K562 (cell line): Measurements from ENCODE around the gene GATA6. TPM values are rescaled to one million over a fixed set of nuclear protein-coding genes. Genes with fewer than 3 reads are reported as not detected.

ENCODE experiments used
- BCOR ChIP-seq: fragments of 450-650 bp; IDR thresholded peaks from 2 replicates; pipeline ENCODE4 v1.6.1; 2016
- CBFA2T3 ChIP-seq: fragments of 450-650 bp; IDR thresholded peaks from 2 replicates; pipeline ENCODE4 v1.6.1; 2017
- CCNT2 ChIP-seq: IDR thresholded peaks from 2 replicates; pipeline ENCODE4 v1.6.1; 2011; ENCODE audit warnings: borderline replicate concordance, low read depth, mild to moderate bottlenecking, moderate library complexity, mixed read lengths, low read length; ENCODE audit not compliant: insufficient read length; ENCODE audit errors: extremely low read depth
- CXXC5 ChIP-seq: fragments of 250-450 bp; sonication (Bioruptor Pico); IDR thresholded peaks from 2 replicates; pipeline ENCODE4 v1.8.0; 2022; ENCODE audit warnings: inconsistent platforms, mild to moderate bottlenecking, moderate library complexity
- FOXO4 ChIP-seq: fragments of 450-650 bp; formaldehyde crosslinking; IDR thresholded peaks from 2 replicates; pipeline ENCODE4 v1.4.0; 2020; ENCODE audit warnings: mild to moderate bottlenecking, moderate library complexity
- GATA2 ChIP-seq: sonication (generic); formaldehyde crosslinking; IDR thresholded peaks from 2 replicates; pipeline ENCODE4 v1.4.0; 2020; ENCODE audit warnings: mild to moderate bottlenecking, missing genetic modification reagents
- HDAC3 ChIP-seq: fragments of 450-650 bp; IDR thresholded peaks from 2 replicates; pipeline ENCODE4 v1.6.1; 2018; ENCODE audit warnings: borderline replicate concordance, mild to moderate bottlenecking, moderate library complexity; ENCODE audit not compliant: partially characterized antibody
- JUNB ChIP-seq: fragments of 450-650 bp; formaldehyde crosslinking; conservative IDR thresholded peaks from 2 replicates; pipeline ENCODE4 v1.4.0; 2020; ENCODE audit warnings: mild to moderate bottlenecking
- JUND ChIP-seq, 2 experiments: IDR thresholded peaks; 2 replicates in 1 of 2; 3 replicates in 1 of 2; pipeline ENCODE4 v1.6.1; 2011; ENCODE audit warnings: borderline replicate concordance in 2 of 2, low read depth in 2 of 2, low read length in 2 of 2, improper control_type of control experiment in 1 of 2, missing biosample characterization in 1 of 2, missing genetic modification characterization in 1 of 2, missing genetic modification reagents in 1 of 2
- MCM7 ChIP-seq, 2 experiments: fragments of 450-650 bp; IDR thresholded peaks; 2 replicates each; pipeline ENCODE4 v1.6.1; 2016 to 2018
- MTA2 ChIP-seq: fragments of 450-650 bp; IDR thresholded peaks from 2 replicates; pipeline ENCODE4 v1.6.1; 2016; ENCODE audit warnings: low read depth
- NRF1 ChIP-seq, 2 experiments: fragments of 450-650 bp; IDR thresholded peaks in 1 of 2; conservative IDR thresholded peaks in 1 of 2; 2 replicates each; pipeline ENCODE4 v1.6.1; 2014; ENCODE audit warnings: mild to moderate bottlenecking in 2 of 2
- RBM17 ChIP-seq: fragments of 200-400 bp; formaldehyde crosslinking; IDR thresholded peaks from 2 replicates; pipeline ENCODE4 v1.6.1; 2017; ENCODE audit warnings: low read depth, mild to moderate bottlenecking, low read length, borderline replicate concordance
- SMAD3 ChIP-seq: fragments of 450-650 bp; formaldehyde crosslinking; conservative IDR thresholded peaks from 2 replicates; pipeline ENCODE4 v1.4.0; 2020; ENCODE audit warnings: mild to moderate bottlenecking
- SP1 ChIP-seq: sonication (generic); formaldehyde crosslinking; IDR thresholded peaks from 2 replicates; pipeline ENCODE4 v1.8.1; 2022; ENCODE audit warnings: mild to moderate bottlenecking, missing genetic modification reagents
- ZC3H4 ChIP-seq: sonication (generic); formaldehyde crosslinking; IDR thresholded peaks from 2 replicates; pipeline ENCODE4 v1.9.0; 2021; ENCODE audit warnings: missing genetic modification reagents, borderline replicate concordance
- ZNF143 ChIP-seq: sonication (generic); formaldehyde crosslinking; IDR thresholded peaks from 2 replicates; pipeline ENCODE4 v1.9.0; 2022; ENCODE audit warnings: mild to moderate bottlenecking, missing genetic modification reagents
- ZNF644 ChIP-seq: fragments of 200-800 bp; sonication (Bioruptor generic); IDR thresholded peaks from 2 replicates; pipeline ENCODE4 v1.6.1; 2016; ENCODE audit warnings: low read depth, missing genetic modification characterization, missing compliant biosample characterization
- ZNF778 ChIP-seq: fragments of 450-650 bp; formaldehyde crosslinking; IDR thresholded peaks from 2 replicates; pipeline ENCODE4 v1.4.0; 2020; ENCODE audit warnings: mild to moderate bottlenecking, moderate library complexity
- polyA plus RNA-seq, 8 experiments: library from polyadenylated mRNA; depleted of rRNA in 4 of 8; stranded (reverse) in 5 of 8; unstranded in 3 of 8; fragments of >200 nt; fragmentation: Nextera tagmentation in 2 of 8; fragmentation: Illumina TruSeq in 1 of 8; extraction: Ambion mirVana in 2 of 8; extraction: Trizol in 1 of 8; gene quantifications; 2 replicates each; pipeline versions ENCODE4 v1.2.1 to v1.2.3, GENCODE V29; 2011 to 2014; ENCODE audit warnings: inconsistent platforms in 1 of 8, missing spikeins in 1 of 8
- total RNA-seq, 7 experiments: library from RNA; depleted of rRNA in 6 of 7; stranded (reverse); fragments of >200 nt in 6 of 7; fragmentation: Illumina TruSeq in 2 of 7; extraction: Trizol in 2 of 7; gene quantifications; 2 replicates each; pipeline versions ENCODE4 v1.2.1 to v1.2.3, GENCODE V29; 2011 to 2021; ENCODE audit warnings: low replicate concordance in 1 of 7
- TF ChIP-seq, protein P1 (sequence below): sonication (generic); formaldehyde crosslinking; IDR thresholded peaks from 2 replicates; pipeline ENCODE4 v1.8.0; 2022; ENCODE audit warnings: missing genetic modification reagents, mild to moderate bottlenecking, borderline replicate concordance
- TF ChIP-seq, protein P2 (sequence below), 3 experiments: IDR thresholded peaks in 2 of 3; conservative IDR thresholded peaks in 1 of 3; 2 replicates each; pipeline ENCODE4 v1.5.1; 2011 to 2012; ENCODE audit warnings: low read length in 3 of 3, mild to moderate bottlenecking in 3 of 3, control low read depth in 2 of 3, improper control_type of control experiment in 1 of 3, inconsistent platforms in 1 of 3, low read depth in 1 of 3, mixed read lengths in 1 of 3, moderate library complexity in 1 of 3; ENCODE audit not compliant: insufficient read depth in 2 of 3
- TF ChIP-seq, protein P3 (sequence below), 2 experiments: IDR thresholded peaks; 2 replicates each; pipeline ENCODE4 v1.6.1; 2012; ENCODE audit warnings: improper control_type of control experiment in 2 of 2, low read depth in 2 of 2, low read length in 2 of 2, borderline replicate concordance in 1 of 2

GATA6 gene
- total and polyA plus RNA-seq, 9 of the 15 experiments (the other 6 are each of a cell fraction or from before 2014, with no cell fraction given) = 0.01 to 0.24 (median 0.16) TPM; not detected in 5

DNA sequence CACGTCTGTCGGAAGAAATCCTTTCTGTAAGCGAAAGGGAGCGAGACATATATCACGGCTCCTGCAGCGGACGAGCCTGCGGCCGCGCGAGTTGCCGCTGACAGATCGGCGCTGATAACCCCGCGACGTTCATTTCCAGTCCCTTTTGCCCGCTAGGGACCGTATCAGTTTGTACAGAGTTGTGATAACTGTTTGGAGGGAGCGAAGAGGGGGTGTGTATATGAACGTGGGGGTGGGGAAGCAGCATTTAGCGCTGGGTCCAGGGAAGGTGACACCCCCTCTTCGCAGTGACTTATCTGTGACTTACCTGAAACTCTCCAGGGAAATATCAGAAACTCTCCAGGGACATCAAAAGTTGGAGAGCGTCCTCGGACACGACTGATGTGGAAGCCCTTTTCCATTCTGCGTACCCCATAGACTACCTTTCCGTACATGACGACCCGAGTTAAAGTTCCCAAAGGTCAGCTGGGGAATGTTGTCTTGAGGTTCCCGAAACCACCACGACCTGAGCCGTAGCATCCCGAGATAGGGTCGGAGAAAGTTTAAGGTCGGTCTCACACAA, 948 bp upstream of the GATA6 start (continued):
- TF ChIP-seq SP1 = no peak
- TF ChIP-seq HDAC3 = no peak
- peak; percentile 24; the same call in 1 of the 2 replicates for TF ChIP-seq CBFA2T3
- 0 out of 2 replicates have a peak, but pooled peaks have one; percentile 14 for TF ChIP-seq JUND (IDR thresholded peaks at IDR 0.05; ENCODE audit: borderline replicate concordance, low read depth, low read length)
- no peak; the same call in 2 of the 3 replicates for TF ChIP-seq JUND (tag; IDR thresholded peaks at IDR 0.05; ENCODE audit: borderline replicate concordance, low read depth, low read length)
- TF ChIP-seq RBM17 = no peak
- TF ChIP-seq, protein P1, sequence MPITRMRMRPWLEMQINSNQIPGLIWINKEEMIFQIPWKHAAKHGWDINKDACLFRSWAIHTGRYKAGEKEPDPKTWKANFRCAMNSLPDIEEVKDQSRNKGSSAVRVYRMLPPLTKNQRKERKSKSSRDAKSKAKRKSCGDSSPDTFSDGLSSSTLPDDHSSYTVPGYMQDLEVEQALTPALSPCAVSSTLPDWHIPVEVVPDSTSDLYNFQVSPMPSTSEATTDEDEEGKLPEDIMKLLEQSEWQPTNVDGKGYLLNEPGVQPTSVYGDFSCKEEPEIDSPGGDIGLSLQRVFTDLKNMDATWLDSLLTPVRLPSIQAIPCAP = no peak
- TF ChIP-seq CCNT2 = peak; percentile 23
- no peak for TF ChIP-seq MCM7 (IDR thresholded peaks at IDR 0.05)
- TF ChIP-seq MTA2 = no peak
- no peak for TF ChIP-seq FOXO4 (CRISPR knock-in tag)
- no peak for TF ChIP-seq JUNB (CRISPR knock-in tag)
- no peak for TF ChIP-seq ZC3H4 (CRISPR knock-in tag)
- TF ChIP-seq ZNF778 (CRISPR knock-in tag) = no peak
- TF ChIP-seq ZNF644 (tag) = no peak
- TF ChIP-seq NRF1 (conservative IDR thresholded peaks at IDR 0.05 in 1 of 2, IDR thresholded peaks at IDR 0.05 in 1 of 2) = peak; percentile 44 to 53; a peak in 2 of 4 replicates
- no peak for TF ChIP-seq ZNF143 (CRISPR knock-in tag)
- TF ChIP-seq, protein P2, sequence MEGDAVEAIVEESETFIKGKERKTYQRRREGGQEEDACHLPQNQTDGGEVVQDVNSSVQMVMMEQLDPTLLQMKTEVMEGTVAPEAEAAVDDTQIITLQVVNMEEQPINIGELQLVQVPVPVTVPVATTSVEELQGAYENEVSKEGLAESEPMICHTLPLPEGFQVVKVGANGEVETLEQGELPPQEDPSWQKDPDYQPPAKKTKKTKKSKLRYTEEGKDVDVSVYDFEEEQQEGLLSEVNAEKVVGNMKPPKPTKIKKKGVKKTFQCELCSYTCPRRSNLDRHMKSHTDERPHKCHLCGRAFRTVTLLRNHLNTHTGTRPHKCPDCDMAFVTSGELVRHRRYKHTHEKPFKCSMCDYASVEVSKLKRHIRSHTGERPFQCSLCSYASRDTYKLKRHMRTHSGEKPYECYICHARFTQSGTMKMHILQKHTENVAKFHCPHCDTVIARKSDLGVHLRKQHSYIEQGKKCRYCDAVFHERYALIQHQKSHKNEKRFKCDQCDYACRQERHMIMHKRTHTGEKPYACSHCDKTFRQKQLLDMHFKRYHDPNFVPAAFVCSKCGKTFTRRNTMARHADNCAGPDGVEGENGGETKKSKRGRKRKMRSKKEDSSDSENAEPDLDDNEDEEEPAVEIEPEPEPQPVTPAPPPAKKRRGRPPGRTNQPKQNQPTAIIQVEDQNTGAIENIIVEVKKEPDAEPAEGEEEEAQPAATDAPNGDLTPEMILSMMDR (IDR thresholded peaks at IDR 0.05 in 2 of 3, conservative IDR thresholded peaks at IDR 0.05 in 1 of 3; ENCODE audit: insufficient read depth in 2 of 3, low read depth in 1 of 3, low read length in 3 of 3) = peak; percentile 12 to 15 (median 14); a peak in 1 of 6 replicates
- TF ChIP-seq, protein P3, sequence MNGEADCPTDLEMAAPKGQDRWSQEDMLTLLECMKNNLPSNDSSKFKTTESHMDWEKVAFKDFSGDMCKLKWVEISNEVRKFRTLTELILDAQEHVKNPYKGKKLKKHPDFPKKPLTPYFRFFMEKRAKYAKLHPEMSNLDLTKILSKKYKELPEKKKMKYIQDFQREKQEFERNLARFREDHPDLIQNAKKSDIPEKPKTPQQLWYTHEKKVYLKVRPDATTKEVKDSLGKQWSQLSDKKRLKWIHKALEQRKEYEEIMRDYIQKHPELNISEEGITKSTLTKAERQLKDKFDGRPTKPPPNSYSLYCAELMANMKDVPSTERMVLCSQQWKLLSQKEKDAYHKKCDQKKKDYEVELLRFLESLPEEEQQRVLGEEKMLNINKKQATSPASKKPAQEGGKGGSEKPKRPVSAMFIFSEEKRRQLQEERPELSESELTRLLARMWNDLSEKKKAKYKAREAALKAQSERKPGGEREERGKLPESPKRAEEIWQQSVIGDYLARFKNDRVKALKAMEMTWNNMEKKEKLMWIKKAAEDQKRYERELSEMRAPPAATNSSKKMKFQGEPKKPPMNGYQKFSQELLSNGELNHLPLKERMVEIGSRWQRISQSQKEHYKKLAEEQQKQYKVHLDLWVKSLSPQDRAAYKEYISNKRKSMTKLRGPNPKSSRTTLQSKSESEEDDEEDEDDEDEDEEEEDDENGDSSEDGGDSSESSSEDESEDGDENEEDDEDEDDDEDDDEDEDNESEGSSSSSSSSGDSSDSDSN (IDR thresholded peaks at IDR 0.05; ENCODE audit: borderline replicate concordance in 1 of 2, low read depth in 2 of 2, low read length in 2 of 2) = 0 out of 4 replicates have a peak, but pooled peaks of 1 of the 2 experiments have one; percentile 26
- peak; percentile 43; the same call in 1 of the 2 replicates for TF ChIP-seq BCOR
- TF ChIP-seq CXXC5 (CRISPR knock-in tag) = peak; percentile 91
- TF ChIP-seq GATA2 (CRISPR knock-in tag) = peak; percentile 79
- TF ChIP-seq SMAD3 (CRISPR knock-in tag) = no peak
